ENCODE measurements around the gene AMIGO1. TPM values are rescaled to one million over a fixed set of nuclear protein-coding genes. Genes with fewer than 3 reads are reported as not detected.

Gene AMIGO1
- total and polyA plus RNA-seq, 10 of the 15 experiments (the other 5 are each of a cell fraction or from before 2014, with no cell fraction given), result 0.02 to 0.28 (median 0.08) TPM; not detected in 1

GRCh38 chr1:109527098-109527811, 17.7 kb upstream of the AMIGO1 start:
- Histone ChIP-seq H3K9ac (ENCODE audit: control insufficient read depth, insufficient read depth, low read length) (no peak overlapping the region), H3K27me3 (replicated peaks in 1 of 2; ENCODE audit: control insufficient read depth in 2 of 2, insufficient read depth in 2 of 2, low read length in 1 of 2) (peaks cover 0 to 2% of the 10 kb centered on the region in 2 experiments; a peak in 1 of 4 replicates), H3K79me2 (ENCODE audit: control insufficient read depth, insufficient read depth, low read length) (no peaks in the 10 kb centered on the region), H3K36me3 (ENCODE audit: control insufficient read depth in 2 of 2, insufficient read depth in 2 of 2, low read length in 1 of 2) (no peaks in the 10 kb centered on the region), H2AFZ (ENCODE audit: control insufficient read depth, low read depth, low read length) (peak overlapping the region; percentile 40), H4K20me1 (ENCODE audit: control insufficient read depth, insufficient read depth) (no peaks in the 10 kb centered on the region), H3K9me3 (replicated peaks; ENCODE audit: control insufficient read depth, insufficient read depth, low read length) (no peaks in the 10 kb centered on the region), H3K4me3 (no peak overlapping the region), H3K4me2 (ENCODE audit: control insufficient read depth, insufficient read depth) (peak overlapping the region; percentile 62), H3K27ac (ENCODE audit: control insufficient read depth, insufficient read depth) (peak overlapping the region; percentile 28; the same call in 1 of the 2 replicates), H3K4me1 (ENCODE audit: control insufficient read depth, insufficient read depth, low read length) (peaks cover 19% of the 10 kb centered on the region)
- ChIA-PET SMC1A (ENCODE audit: uncharacterized antibody, unreplicated experiment) (interaction anchor here (1.5 to 12.8 kb wide), 4 partner anchors 18 to 250 kb away, joined by 5 to 431 read pairs (median 130); partner anchors contain the start of genes AMIGO1, ATXN7L2 and CYB561D1), RAD21 (ENCODE audit: unreplicated experiment) (interaction anchor here (1.0 to 10.3 kb wide), 4 partner anchors 21 to 44 kb away, joined by 4 to 422 read pairs (median 27); partner anchors contain the start of genes ATXN7L2, CYB561D1 and GNAI3), POLR2A (interaction anchor here (0.7 to 2.0 kb wide), 10 partner anchors 12 to 43 kb away, joined by 3 to 10 read pairs (median 4); partner anchors contain the start of genes ATXN7L2, CYB561D1 and GNAI3), CTCF (interaction anchor here (0.8 to 21.3 kb wide), 8 partner anchors 12 to 249 kb away, joined by 3 to 1280 read pairs (median 5); partner anchors contain the start of genes AMIGO1 and CYB561D1)
- intact Hi-C loops (cut with micrococcal nuclease; ENCODE audit: unreplicated experiment), result no loop called here
- WGBS (ENCODE audit: insufficient coverage, insufficient replicate concordance, low lambda C conversion rate, missing lambda C conversion rate), result 35% methylated on average over 14 of the region's 14 CpGs
- in situ Hi-C loops (cut with MboI), result no loop called here
- DNase-seq (ENCODE audit: low read depth, low spot score) (no peak), FAIRE-seq (peak; percentile 49), ATAC-seq (peak; percentile 87)
- no TSS peak for BruUV-seq (replicated peaks)
- TF ChIP-seq NR2C2 (IDR thresholded peaks at IDR 0.05; ENCODE audit: borderline replicate concordance, control insufficient read depth, insufficient read length, low read depth) (no peak), SIX5 (IDR thresholded peaks at IDR 0.05; ENCODE audit: low read depth, low read length, severe bottlenecking) (no peak), KDM1A (IDR thresholded peaks at IDR 0.05; ENCODE audit: borderline replicate concordance) (no peak), SUZ12 (IDR thresholded peaks at IDR 0.05; ENCODE audit: unreplicated experiment) (no peak), CHD4 (IDR thresholded peaks at IDR 0.05) (no peak), KAT2A (conservative IDR thresholded peaks at IDR 0.05; ENCODE audit: control insufficient read depth, low read depth, low read length) (no peak), IKZF1 (conservative IDR thresholded peaks at IDR 0.05) (peak; percentile 91), TARDBP (IDR thresholded peaks at IDR 0.05; ENCODE audit: borderline replicate concordance) (no peak), ZNF592 (IDR thresholded peaks at IDR 0.05) (peak; percentile 38; the same call in 1 of the 2 replicates), GABPA (IDR thresholded peaks at IDR 0.05; ENCODE audit: low read depth) (no peak), PBX3 (IDR thresholded peaks at IDR 0.05; ENCODE audit: insufficient replicate concordance, low read depth, low read length) (no peak), REST (IDR thresholded peaks at IDR 0.05; ENCODE audit: low read depth, low read length) (no peak), MYB (IDR thresholded peaks at IDR 0.05; ENCODE audit: borderline replicate concordance, low read depth, low read length) (no peak)
